Measurements from ENCODE around the gene MYO1B.

- TF ChIP-seq CTCF (optimal IDR thresholded peaks at IDR 0.05 in 1 of 3, IDR thresholded peaks at IDR 0.05 in 1 of 3, conservative IDR thresholded peaks at IDR 0.05 in 1 of 3; ENCODE audit: extremely low read depth in 1 of 3, insufficient read depth in 2 of 3, low read length in 3 of 3) (no peak), EZH2 (IDR thresholded peaks at IDR 0.05; ENCODE audit: low read length) (no peak)
Measured at GRCh38 chr2:191322828-191323506, 77.8 kb downstream of the MYO1B start.
